ENCODE results near the gene ZC3H18.

Gene ZC3H18

GRCh38 chr16:88532434-88533241 is 37.6 kb upstream of the ZC3H18 start:
- DNase-seq (ENCODE audit: low read depth in 2 of 2) = no peak

- no peak for DNase-seq (ENCODE audit: low read depth in 2 of 2)
Observed at GRCh38 chr16:88533381-88533917, 36.8 kb upstream of the ZC3H18 start.

DNA sequence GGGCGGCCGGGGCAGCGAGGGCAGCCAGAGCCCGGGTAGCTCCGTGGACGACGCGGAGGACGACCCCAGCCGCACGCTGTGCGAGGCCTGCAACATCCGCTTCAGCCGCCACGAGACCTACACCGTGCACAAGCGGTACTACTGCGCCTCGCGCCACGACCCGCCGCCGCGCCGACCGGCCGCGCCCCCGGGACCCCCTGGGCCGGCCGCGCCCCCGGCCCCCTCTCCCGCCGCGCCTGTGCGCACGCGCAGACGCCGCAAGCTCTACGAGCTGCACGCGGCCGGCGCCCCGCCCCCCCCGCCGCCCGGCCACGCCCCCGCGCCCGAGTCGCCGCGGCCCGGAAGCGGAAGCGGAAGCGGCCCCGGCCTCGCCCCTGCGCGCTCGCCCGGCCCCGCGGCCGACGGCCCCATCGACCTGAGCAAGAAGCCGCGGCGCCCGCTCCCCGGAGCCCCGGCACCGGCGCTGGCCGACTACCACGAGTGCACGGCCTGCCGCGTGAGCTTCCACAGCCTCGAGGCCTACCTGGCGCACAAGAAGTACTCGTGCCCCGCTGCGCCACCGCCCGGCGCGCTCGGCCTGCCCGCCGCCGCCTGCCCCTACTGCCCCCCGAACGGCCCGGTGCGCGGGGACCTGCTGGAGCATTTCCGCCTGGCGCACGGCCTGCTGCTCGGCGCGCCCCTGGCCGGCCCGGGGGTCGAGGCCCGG is 36.1 kb upstream of the ZC3H18 start:
- peak; percentile 71 to 76 for DNase-seq (ENCODE audit: low read depth in 2 of 2)

DNA sequence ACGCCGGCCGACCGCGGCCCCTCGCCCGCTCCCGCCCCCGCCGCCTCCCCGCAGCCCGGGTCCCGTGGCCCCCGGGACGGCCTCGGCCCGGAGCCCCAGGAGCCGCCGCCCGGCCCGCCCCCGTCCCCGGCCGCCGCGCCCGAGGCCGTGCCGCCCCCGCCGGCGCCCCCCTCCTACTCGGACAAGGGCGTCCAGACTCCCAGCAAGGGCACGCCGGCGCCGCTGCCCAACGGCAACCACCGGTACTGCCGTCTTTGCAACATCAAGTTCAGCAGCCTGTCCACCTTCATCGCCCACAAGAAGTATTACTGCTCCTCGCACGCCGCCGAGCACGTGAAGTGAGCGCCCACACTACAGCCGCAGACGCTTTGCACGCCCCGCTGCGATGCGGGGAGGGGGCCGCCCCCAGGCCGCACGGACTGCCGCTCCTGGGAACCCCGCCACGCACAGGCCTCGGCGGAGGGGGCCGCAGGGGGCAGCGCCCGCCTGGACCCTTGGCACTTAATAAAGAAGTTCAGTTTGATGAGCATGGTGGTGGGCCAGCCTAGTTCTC is 35.5 kb upstream of the ZC3H18 start:
- DNase-seq (ENCODE audit: low read depth in 2 of 2) = no peak

DNA sequence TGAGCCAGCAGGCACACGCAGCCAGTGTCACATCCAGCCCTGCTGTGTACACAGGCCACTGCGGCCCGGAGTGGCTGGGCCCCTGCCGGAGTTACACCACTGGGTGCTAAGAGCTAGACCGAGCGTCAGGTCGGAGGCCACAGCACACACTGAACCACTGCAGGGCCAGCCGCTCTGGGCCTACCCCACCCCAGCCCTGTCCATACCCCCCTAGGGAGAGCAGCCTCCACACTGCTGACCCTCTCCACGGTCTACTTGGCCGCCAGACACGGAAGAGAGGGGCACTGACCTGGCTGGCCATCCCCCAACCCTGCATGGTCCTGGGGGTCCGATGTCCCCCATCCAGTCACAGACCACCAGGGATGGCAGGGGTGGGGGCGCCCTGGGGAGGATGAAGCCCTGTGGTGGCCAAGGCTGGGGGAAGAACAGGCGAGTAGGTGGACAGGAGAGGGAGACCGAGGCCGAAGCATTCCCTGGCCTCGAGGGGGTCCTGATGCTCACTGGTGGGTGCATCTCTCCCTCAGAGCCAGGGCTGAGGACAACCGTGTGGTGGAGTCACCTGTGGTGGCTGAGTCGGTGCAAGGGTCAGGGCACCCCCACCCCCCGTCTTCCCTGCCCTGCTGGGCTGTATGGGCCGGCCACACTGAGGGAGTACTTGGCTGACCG is 34.9 kb upstream of the ZC3H18 start:
- DNase-seq (ENCODE audit: low read depth in 2 of 2) = no peak

GRCh38 chr16:88535857-88536222 is 34.4 kb upstream of the ZC3H18 start:
- no peak for DNase-seq (ENCODE audit: low read depth in 2 of 2)

GRCh38 chr16:88536510-88536909 is 33.7 kb upstream of the ZC3H18 start:
- no peak for DNase-seq (ENCODE audit: low read depth in 2 of 2)

GRCh38 chr16:88536971-88537751 is 33.0 kb upstream of the ZC3H18 start:
- DNase-seq (ENCODE audit: low read depth in 2 of 2) = no peak

DNA sequence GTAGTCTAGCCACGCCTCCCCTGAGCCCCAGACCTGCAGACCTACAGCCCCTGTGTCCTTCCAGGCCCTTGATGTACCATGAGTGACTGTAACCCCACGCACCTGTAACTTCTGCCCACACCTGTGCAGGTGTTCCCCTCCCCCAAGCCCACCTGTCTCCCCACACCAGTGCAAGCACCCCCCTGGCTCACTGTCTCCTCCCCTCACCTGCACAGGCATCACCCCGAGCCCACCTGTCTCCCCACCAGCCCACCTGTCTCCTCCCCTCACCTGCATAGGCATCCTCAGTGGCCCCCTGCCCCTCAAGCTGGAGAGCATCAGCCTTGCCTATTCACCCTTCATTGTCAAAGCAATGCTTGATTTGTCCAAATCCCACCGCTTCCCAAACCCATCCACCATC is 32.3 kb upstream of the ZC3H18 start:
- no peak for DNase-seq (ENCODE audit: low read depth in 2 of 2)

DNA sequence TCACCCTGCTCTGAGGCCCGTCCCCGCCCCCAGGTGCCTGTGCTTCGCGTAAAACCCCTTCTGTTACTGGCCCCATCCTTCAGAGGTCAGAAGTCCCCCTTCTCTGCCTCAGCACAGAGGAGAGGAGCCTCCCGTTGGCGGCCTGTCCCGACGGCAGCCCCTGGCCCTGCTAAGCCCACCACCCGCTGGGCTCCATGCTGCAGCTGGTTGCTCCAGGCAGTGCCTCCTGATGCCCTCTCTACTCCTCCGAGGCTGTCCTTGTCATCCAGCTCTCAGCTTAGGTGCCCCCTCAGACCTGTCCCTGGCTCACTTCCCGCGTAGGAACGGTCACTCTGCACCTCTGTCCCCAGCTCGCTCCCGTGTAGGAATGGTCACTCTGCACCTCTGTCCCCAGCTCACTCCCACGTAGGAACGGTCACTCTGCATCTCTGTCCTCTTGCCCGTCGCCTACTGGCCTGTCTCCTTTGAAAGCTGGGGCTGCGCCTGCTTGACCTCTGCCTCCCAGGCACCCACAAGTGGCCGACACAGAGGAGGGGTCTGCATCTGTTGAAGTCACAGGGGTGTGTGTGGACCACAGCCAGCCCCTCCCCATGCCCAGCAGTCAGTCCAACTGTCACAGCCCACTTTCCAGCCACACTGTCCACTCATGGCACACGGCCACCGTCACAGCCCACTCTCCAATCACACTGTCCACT is 31.7 kb upstream of the ZC3H18 start:
- no peak for DNase-seq (ENCODE audit: low read depth in 2 of 2)

DNA sequence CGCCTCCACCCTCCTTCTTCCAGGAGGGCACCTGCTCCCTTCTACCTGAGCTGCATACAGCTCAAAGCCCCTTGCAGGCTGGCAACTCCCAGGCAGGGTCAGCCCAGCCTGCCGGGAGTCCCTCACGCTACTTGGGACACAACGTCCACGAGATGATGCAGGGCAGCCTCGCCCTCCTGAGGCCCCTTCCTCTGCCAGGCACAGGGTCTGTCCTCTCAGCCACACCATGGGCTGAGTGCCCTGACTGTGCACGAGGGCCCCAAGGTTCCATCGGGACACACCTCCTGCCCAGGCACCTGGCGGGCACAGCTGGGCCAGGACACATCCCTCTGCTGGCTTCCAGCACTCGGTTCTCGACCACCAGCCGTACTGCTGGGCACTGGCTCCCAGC is 30.9 kb upstream of the ZC3H18 start:
- DNase-seq (ENCODE audit: low read depth in 2 of 2) = no peak

- no peak for DNase-seq (ENCODE audit: low read depth in 2 of 2)
Observed at GRCh38 chr16:88539652-88540345, 30.4 kb upstream of the ZC3H18 start.

- DNase-seq (ENCODE audit: low read depth in 2 of 2) = no peak
Observed at GRCh38 chr16:88540346-88540977, 29.7 kb upstream of the ZC3H18 start.

GRCh38 chr16:88541831-88542616 is 28.2 kb upstream of the ZC3H18 start:
- no peak for DNase-seq (ENCODE audit: low read depth in 2 of 2)

DNA sequence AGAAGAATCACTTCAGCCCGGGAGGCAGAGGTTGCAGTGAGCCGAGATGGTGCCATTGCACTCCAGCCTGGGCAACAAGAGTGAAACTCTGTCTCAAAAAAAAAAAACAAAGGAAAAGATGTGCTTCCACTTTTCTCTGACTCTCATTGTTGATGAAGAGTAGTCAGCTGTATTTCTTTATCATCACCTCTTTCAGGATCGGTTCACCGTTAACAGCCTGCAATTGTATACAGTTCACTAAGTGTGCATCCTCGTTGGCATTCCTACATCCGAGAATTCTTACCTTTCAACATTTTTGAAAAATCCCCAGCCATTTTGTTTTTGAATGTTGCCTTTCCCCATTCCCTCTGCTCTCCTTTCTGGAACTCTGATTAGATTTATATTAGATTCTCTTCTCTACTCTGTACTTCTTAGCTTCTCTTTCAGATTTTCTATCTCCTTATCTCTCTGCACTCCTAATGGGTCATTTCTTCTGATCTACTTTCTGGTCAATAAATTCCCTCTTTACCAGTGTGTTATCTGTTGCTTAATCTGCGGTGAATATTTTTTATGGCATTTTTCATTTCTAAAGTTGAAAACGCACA is 26.9 kb upstream of the ZC3H18 start:
- no peak for DNase-seq (ENCODE audit: low read depth in 2 of 2)

DNA sequence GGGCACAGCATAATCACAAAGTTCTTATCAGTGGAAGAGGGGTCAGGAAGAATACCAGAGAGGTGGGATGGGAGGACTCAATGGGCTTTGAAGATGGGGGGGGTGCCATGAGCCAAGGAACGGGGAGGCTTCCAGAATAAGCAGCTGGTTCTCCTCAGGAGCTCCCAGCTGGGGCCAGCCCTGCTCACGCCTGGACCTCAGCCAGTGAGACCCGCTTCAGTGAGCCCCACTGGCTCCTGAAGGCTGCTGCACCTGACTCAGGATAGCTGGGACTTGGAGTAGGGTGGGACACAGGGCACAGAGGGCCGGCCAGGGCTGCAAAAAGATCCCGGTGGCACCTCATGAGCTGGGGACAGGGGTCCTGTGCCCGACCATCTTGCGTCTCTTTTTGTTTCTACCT is 24.4 kb upstream of the ZC3H18 start:
- DNase-seq (ENCODE audit: low read depth in 2 of 2) = no peak

GRCh38 chr16:88548131-88548874 is 21.9 kb upstream of the ZC3H18 start:
- DNase-seq (ENCODE audit: low read depth in 2 of 2) = no peak

DNA sequence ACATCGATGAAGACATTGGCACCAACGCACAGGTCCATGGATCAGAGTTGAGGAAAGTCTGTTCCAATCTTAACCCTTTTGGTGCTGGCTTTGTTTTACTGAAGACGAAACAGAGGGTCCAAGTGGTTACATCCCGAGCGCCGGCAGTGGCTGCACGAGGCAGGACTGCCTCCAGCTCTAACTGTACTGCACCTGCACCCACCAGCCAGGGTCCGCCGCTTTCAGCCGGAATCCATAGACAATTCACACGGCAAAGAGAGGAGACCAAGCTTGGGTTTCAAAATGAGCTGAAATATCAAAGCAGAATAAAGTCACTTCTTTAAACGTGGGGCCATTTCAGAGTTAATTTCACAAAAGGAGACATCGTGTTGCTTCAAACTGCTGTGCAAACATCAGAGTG is 21.2 kb upstream of the ZC3H18 start:
- DNase-seq (ENCODE audit: low read depth in 2 of 2) = no peak

Data from stimulated activated CD8-positive, alpha-beta memory T cell treated with anti-CD3 and anti-CD28 coated beads, Interleukin-15, amount 100 ng/mL, for 48 hours (primary cell).